ENCODE results near the gene ADCY5.

ADCY5 gene

GRCh38 chr3:123420416-123420968, 28.4 kb downstream of the ADCY5 start:
- TF ChIP-seq Cebpa-rat (IDR thresholded peaks at IDR 0.05) = no peak
- Histone ChIP-seq H3K4me3 (no peak overlapping the region), H3K4me1 (peaks cover 6 to 100% (median 86%) of the 10 kb centered on the region in 10 experiments; a peak in 19 of 20 replicates), H3K4me2 (peak overlapping the region in 8 of 11 experiments; percentile 3 to 95 (median 71); a peak in 12 of 22 replicates), H3K36me3 (no peaks in the 10 kb centered on the region), H3K9me3 (replicated peaks in 1 of 11) (peaks cover 0 to 8% (median 0%) of the 10 kb centered on the region in 11 experiments; a peak in 1 of 22 replicates), H3K9ac (no peak overlapping the region), H4K20me1 (no peaks in the 10 kb centered on the region), H3K27me3 (no peaks in the 10 kb centered on the region), H3K27ac (no peak overlapping the region)

DNA sequence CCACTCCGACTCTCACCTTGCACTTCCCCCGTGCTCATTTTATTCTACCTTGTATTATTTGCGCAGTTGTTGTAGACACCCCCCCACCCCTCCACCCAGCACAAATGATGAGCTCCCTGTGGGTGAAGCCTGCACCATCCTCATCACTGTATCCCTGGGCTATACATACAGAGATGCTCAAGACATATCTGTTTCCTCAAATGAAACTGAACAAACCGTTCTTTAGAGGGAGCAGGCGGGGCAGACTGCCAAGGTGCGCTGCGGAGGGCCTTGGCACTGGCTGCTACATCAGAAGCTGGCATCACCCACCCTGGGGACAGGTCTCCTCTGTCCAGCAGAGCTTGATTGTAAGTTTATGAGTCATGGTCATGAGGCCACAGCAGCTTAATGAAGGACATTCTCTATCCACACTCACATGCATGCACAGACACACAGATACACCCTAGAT, 29.0 kb downstream of the ADCY5 start:
- no peak for TF ChIP-seq Cebpa-rat (IDR thresholded peaks at IDR 0.05)
- Histone ChIP-seq H3K27ac (no peak overlapping the region), H3K4me1 (peaks cover 12 to 100% (median 86%) of the 10 kb centered on the region in 10 experiments), H4K20me1 (no peaks in the 10 kb centered on the region), H3K4me2 (peak overlapping the region in 7 of 11 experiments; percentile 3 to 95 (median 80); a peak in 9 of 22 replicates), H3K4me3 (no peak overlapping the region), H3K27me3 (no peaks in the 10 kb centered on the region), H3K9me3 (replicated peaks in 1 of 11) (peaks cover 0 to 8% (median 0%) of the 10 kb centered on the region in 11 experiments; a peak in 1 of 22 replicates), H3K9ac (no peak overlapping the region), H3K36me3 (no peaks in the 10 kb centered on the region)

DNA sequence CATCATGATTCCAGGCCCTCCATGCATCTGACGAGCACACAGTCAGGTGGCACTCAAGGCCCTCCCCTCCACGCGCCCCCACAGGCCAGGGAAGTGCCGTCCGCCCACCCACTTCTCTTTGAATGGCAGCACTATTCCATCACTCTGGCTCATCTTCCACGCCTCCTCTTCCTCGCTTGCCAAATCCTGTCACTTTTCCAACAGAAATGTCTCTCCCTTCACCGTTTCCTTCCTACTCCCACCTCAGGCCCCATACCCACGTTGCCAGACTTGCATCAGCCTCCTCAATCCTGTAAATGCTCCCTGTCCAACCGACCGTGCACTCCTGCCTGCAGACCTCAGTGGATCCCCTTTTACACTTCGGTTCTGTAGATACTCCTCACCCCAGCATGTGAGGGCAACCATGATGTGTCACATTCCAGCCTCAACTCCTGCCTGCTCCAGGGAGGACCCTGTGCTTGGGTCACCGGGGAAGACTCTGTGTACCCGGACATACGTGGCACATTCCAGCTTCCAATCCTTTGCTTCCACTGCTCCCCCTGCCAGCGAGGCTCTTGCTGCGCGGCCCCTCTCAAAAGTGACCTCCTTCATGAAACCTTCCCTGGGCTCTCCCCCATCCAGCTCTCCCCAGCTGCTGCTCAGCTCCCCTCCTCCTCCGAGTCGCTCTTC, 29.6 kb downstream of the ADCY5 start:
- no peaks in the 10 kb centered on the region for H3K27me3 ChIP-seq
- no peak overlapping the region for H3K9ac ChIP-seq
- H3K27ac ChIP-seq = no peak overlapping the region
- H3K36me3 ChIP-seq = no peaks in the 10 kb centered on the region
- H3K4me1 ChIP-seq = peaks cover 14 to 100% (median 86%) of the 10 kb centered on the region in 10 experiments
- no peak overlapping the region for H3K4me3 ChIP-seq
- H4K20me1 ChIP-seq = no peaks in the 10 kb centered on the region
- no peak for TF ChIP-seq Cebpa-rat (IDR thresholded peaks at IDR 0.05)
- H3K4me2 ChIP-seq = peak overlapping the region in 6 of 11 experiments; percentile 5 to 95 (median 86); a peak in 8 of 22 replicates
- H3K9me3 ChIP-seq (replicated peaks in 1 of 11) = peaks cover 0 to 8% (median 0%) of the 10 kb centered on the region in 11 experiments; a peak in 1 of 22 replicates

DNA sequence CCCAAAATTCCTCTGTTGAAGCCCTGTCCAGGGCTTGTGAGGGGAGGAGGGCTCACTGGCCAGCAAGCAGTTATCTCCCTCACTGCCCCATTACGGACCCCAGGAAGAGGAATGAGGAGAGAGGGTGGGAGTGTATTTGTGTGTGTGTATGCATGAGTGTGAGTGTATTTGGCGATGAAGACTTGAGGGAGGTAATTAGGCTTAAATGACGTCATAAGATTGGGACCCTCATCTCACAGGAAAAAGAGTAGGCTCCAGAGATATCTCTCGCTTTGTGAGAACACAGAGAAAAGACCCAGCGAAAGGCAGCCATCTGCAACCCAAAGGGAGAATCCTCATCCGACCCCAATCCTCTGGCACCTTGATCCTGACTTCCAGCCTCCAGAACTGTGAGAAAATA, 32.2 kb downstream of the ADCY5 start:
- Histone ChIP-seq H3K9me3 (replicated peaks in 1 of 11) (peaks cover 0 to 8% (median 0%) of the 10 kb centered on the region in 11 experiments; a peak in 1 of 22 replicates), H3K4me3 (peak overlapping the region in 1 of 10 experiments; percentile 28; a peak in 1 of 20 replicates), H3K4me2 (peak overlapping the region in 9 of 11 experiments; percentile 75 to 95 (median 83); a peak in 17 of 22 replicates), H3K9ac (no peak overlapping the region), H3K36me3 (no peaks in the 10 kb centered on the region), H3K27me3 (peaks cover 0 to 14% (median 0%) of the 10 kb centered on the region in 11 experiments; a peak in 4 of 22 replicates), H3K27ac (no peak overlapping the region), H4K20me1 (no peaks in the 10 kb centered on the region), H3K4me1 (peaks cover 28 to 100% (median 86%) of the 10 kb centered on the region in 10 experiments)
- no peak for TF ChIP-seq Cebpa-rat (IDR thresholded peaks at IDR 0.05)

- peaks cover 0 to 8% (median 0%) of the 10 kb centered on the region in 11 experiments; a peak in 1 of 22 replicates for H3K9me3 ChIP-seq (replicated peaks in 1 of 11)
Measured at GRCh38 chr3:123416173-123416572, 32.7 kb downstream of the ADCY5 start.

GRCh38 chr3:123414973-123415775, 33.7 kb downstream of the ADCY5 start:
- H3K4me3 ChIP-seq = peak overlapping the region in 2 of 10 experiments; percentile 12 to 28; a peak in 6 of 20 replicates
- H3K36me3 ChIP-seq = no peaks in the 10 kb centered on the region
- peaks cover 0 to 14% (median 0%) of the 10 kb centered on the region in 11 experiments; a peak in 4 of 22 replicates for H3K27me3 ChIP-seq
- no peak for TF ChIP-seq Cebpa-rat (IDR thresholded peaks at IDR 0.05)
- peak overlapping the region; percentile 74 to 95 (median 82) for H3K4me2 ChIP-seq
- peak overlapping the region in 3 of 11 experiments; percentile 9 to 43 (median 39); a peak in 6 of 22 replicates for H3K27ac ChIP-seq
- H3K9me3 ChIP-seq (replicated peaks in 1 of 11) = peaks cover 0 to 8% (median 0%) of the 10 kb centered on the region in 11 experiments; a peak in 1 of 22 replicates
- H4K20me1 ChIP-seq = no peaks in the 10 kb centered on the region
- H3K9ac ChIP-seq = peak overlapping the region in 5 of 11 experiments; percentile 3 to 29 (median 11); a peak in 5 of 22 replicates
- H3K4me1 ChIP-seq = peaks cover 24 to 100% (median 87%) of the 10 kb centered on the region in 10 experiments

More at GRCh38 chr3:123416173-123416572, 32.7 kb downstream of the ADCY5 start:
- Histone ChIP-seq H3K27ac (peak overlapping the region in 1 of 11 experiments; percentile 27; a peak in 2 of 22 replicates), H3K9ac (peak overlapping the region in 3 of 11 experiments; percentile 6 to 29 (median 25); a peak in 2 of 22 replicates), H4K20me1 (no peaks in the 10 kb centered on the region), H3K36me3 (no peaks in the 10 kb centered on the region), H3K27me3 (peaks cover 0 to 14% (median 0%) of the 10 kb centered on the region in 11 experiments; a peak in 4 of 22 replicates), H3K4me1 (peaks cover 24 to 100% (median 86%) of the 10 kb centered on the region in 10 experiments), H3K4me3 (peak overlapping the region in 2 of 10 experiments; percentile 12 to 28; a peak in 2 of 20 replicates), H3K4me2 (peak overlapping the region in 9 of 11 experiments; percentile 75 to 95 (median 83); a peak in 17 of 22 replicates)
- TF ChIP-seq Cebpa-rat (IDR thresholded peaks at IDR 0.05) = no peak

DNA sequence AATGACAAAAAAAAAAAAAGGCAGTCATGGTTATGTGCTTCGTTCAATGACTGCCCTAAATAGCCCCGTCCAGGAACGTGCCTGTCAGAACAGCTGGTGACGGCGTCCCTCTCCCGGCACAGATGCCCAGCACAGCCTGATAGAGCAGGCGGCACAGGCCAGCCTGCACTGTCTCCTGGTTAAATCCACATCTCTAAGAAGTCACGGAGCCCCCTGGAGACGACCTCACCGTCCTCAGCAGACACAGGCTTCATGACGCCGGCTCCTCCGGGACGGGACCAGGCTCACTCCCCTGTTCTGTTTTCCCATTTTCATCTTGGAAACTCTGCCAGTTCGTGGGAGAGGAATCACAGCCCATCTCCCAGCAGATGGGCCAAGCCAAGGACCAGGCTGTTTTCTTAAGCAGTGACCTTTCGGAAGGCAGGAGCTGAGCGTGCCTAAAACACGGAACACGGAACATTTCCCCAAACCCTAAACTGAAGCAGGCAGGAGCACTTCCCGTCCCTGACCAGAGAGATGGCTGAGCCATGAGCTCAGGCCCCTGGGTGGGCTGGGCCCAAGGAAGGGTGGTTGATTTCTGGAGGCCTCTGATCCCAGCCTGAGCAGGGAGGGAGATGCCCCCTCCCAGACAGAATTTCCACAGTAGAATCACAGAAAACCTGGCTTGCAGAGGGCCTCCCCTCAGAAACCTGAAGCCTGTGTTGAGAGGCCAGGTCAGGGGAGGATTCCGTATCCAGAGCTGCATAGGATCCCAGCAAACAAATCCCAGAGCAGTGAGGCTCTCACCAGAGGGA, 35.9 kb downstream of the ADCY5 start:
- peaks cover 0 to 14% (median 0%) of the 10 kb centered on the region in 11 experiments; a peak in 4 of 22 replicates for H3K27me3 ChIP-seq
- peaks cover 24 to 94% (median 88%) of the 10 kb centered on the region in 10 experiments for H3K4me1 ChIP-seq
- no peak for TF ChIP-seq Cebpa-rat (IDR thresholded peaks at IDR 0.05)
- peak overlapping the region in 9 of 11 experiments; percentile 9 to 63 (median 28); a peak in 12 of 22 replicates for H3K9ac ChIP-seq
- peak overlapping the region; percentile 77 to 95 (median 83) for H3K4me2 ChIP-seq
- peak overlapping the region in 6 of 10 experiments; percentile 4 to 43 (median 23); a peak in 5 of 20 replicates for H3K4me3 ChIP-seq
- H4K20me1 ChIP-seq = no peaks in the 10 kb centered on the region
- H3K36me3 ChIP-seq = no peaks in the 10 kb centered on the region
- peak overlapping the region in 6 of 11 experiments; percentile 1 to 61 (median 36); a peak in 9 of 22 replicates for H3K27ac ChIP-seq
- H3K9me3 ChIP-seq (replicated peaks in 1 of 11) = peaks cover 0 to 2% (median 0%) of the 10 kb centered on the region in 11 experiments; a peak in 1 of 22 replicates
